ENCODE data around the gene ZNF37A. TPM values are rescaled to one million over a fixed set of nuclear protein-coding genes. Genes with fewer than 3 reads are reported as not detected.

The ZNF37A gene
- 10 to 100 TPM in 1 of 2 donors, 1 to 10 TPM in 1; 7.6 to 11.0 TPM for total RNA-seq

GRCh38 chr10:38094158-38094926 lies at the start of gene ZNF37A:
TSS of gene ZNF37A (plus strand) at chr10:38094337. CDS start at chr10:38096618, 2,281 bp downstream.

Small RNAs within 50 kb of the gene (small RNA-seq; reads per million reads assigned to genes)
- gene AL117339.2 (0 reads per million in 2 donors), gene AL161931.1 (0 reads per million in 2 donors), gene FXYD6P2 (0 reads per million in 2 donors)

Other genes starting within 250 kb of the ZNF37A start
- 1 to 10 TPM; 4.3 to 5.2 TPM for gene ZNF248, start 236.7 kb upstream of the ZNF37A start, total RNA-seq
- gene ZNF25, start 117.7 kb upstream of the ZNF37A start, total RNA-seq: 10 to 100 TPM in 1 of 2 donors, 1 to 10 TPM in 1; 6.3 to 10.3 TPM
- 1 to 10 TPM; 7.0 to 8.6 TPM for gene ZNF33A, start 83.7 kb upstream of the ZNF37A start, total RNA-seq

All from melanocyte of skin (primary cell).